Smooth muscle cell (in vitro differentiated cells): Measurements from ENCODE around the gene NDUFAF5. TPM values are rescaled to one million over a fixed set of nuclear protein-coding genes. Genes with fewer than 3 reads are reported as not detected.

Experiments
- DNase-seq: peaks from one replicate; lab custom pipeline; 2025; ENCODE audit not compliant: unreplicated experiment; lab: John Stamatoyannopoulos, UW
- H2AFZ ChIP-seq: fragments of 200-600 bp; sonication (generic); 2 replicates; pipeline ENCODE4 v1.6.0; 2016; ENCODE audit warnings: antibody characterized with exemption, low read depth, mild to moderate bottlenecking
- H3F3A ChIP-seq: fragments of 200-600 bp; sonication (generic); 2 replicates; pipeline ENCODE4 v1.6.0; 2017; ENCODE audit warnings: antibody characterized with exemption, low read depth
- H3K27ac ChIP-seq: fragments of 200-600 bp; sonication (generic); 2 replicates; pipeline ENCODE4 v1.5.1; 2016; ENCODE audit warnings: low read depth, mild to moderate bottlenecking
- H3K27me3 ChIP-seq: fragments of 200-600 bp; sonication (generic); 2 replicates; pipeline ENCODE4 v1.6.1; 2016; ENCODE audit warnings: low read depth, mild to moderate bottlenecking
- H3K36me3 ChIP-seq: fragments of 200-600 bp; sonication (generic); 2 replicates; pipeline ENCODE4 v1.5.1; 2016; ENCODE audit warnings: low read depth
- H3K4me1 ChIP-seq: fragments of 200-600 bp; sonication (generic); 2 replicates; pipeline ENCODE4 v1.5.1; 2016; ENCODE audit warnings: low read depth
- H3K4me2 ChIP-seq: fragments of 200-600 bp; sonication (generic); 2 replicates; pipeline ENCODE4 v1.6.0; 2016; ENCODE audit warnings: mild to moderate bottlenecking
- H3K4me3 ChIP-seq: fragments of 200-600 bp; sonication (generic); 2 replicates; pipeline ENCODE4 v1.5.1; 2016; ENCODE audit warnings: mild to moderate bottlenecking
- H3K79me2 ChIP-seq: fragments of 200-600 bp; sonication (generic); 2 replicates; pipeline ENCODE4 v1.6.0; 2016; ENCODE audit warnings: low read depth, mild to moderate bottlenecking
- H3K9ac ChIP-seq: fragments of 200-600 bp; sonication (generic); 2 replicates; pipeline ENCODE4 v1.6.0; 2016; ENCODE audit warnings: low read depth
- H3K9me3 ChIP-seq: fragments of 200-600 bp; sonication (generic); replicated peaks from 2 replicates; pipeline ENCODE4 v1.5.1; 2016; ENCODE audit warnings: low read depth
- H4K20me1 ChIP-seq: fragments of 200-600 bp; sonication (generic); 2 replicates; pipeline ENCODE4 v1.6.0; 2016; ENCODE audit warnings: low read depth
- WGBS: methylation state at CpG from one replicate; pipeline ENCODE4 v1.1.7; 2016; ENCODE audit warnings: low lambda C conversion rate; 5-methylcytosine and 5-hydroxymethylcytosine counted together
- polyA plus RNA-seq: library from polyadenylated mRNA; unstranded; fragments of >200 nt; fragmentation: Nextera tagmentation; extraction: Ambion mirVana; gene quantifications from 2 replicates; pipeline ENCODE4 v1.2.1, GENCODE V29; 2016
- total RNA-seq: library from RNA; depleted of rRNA; stranded (reverse); fragments of >200 nt; gene quantifications from 2 replicates; pipeline ENCODE4 v1.2.3, GENCODE V29; 2014
- TF ChIP-seq, protein P1 (sequence below): fragments of 200-600 bp; sonication (generic); IDR thresholded peaks from 2 replicates; pipeline ENCODE4 v1.5.1; 2017; ENCODE audit warnings: borderline replicate concordance, mild to moderate bottlenecking, antibody characterized with exemption; ENCODE audit not compliant: insufficient read depth, poor library complexity, severe bottlenecking

NDUFAF5 gene
- total and polyA plus RNA-seq, 2 experiments from 2014 or later = 15.1 to 23.7 TPM

DNA sequence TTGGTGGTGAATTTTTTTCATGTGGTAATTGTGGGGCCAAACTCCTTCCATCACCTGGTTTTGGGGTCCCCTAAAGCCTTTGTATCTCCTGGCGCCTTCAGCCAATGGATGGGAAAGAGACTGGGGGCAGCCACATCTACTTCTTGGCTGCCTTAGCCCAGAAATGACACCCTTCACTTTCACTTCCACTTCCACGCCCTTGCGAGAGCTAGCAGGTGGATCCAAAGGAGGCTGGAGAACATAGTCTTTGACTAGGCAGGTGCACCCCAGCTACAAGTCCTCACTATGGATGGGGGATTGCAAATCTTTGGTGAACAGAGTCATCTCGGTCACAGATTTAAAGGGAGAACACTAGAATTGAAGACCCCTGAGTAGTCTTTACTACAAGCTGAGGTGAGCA is 70.8 kb downstream of the NDUFAF5 start:
- Histone ChIP-seq H3K79me2 (no peaks in the 10 kb centered on the region), H4K20me1 (no peaks in the 10 kb centered on the region), H3K4me2 (no peak overlapping the region), H3K27me3 (no peaks in the 10 kb centered on the region), H3K27ac (no peak overlapping the region), H3K4me1 (no peaks in the 10 kb centered on the region), H3K9me3 (no peaks in the 10 kb centered on the region), H2AFZ (no peak overlapping the region), H3K4me3 (no peak overlapping the region), H3F3A (no peaks in the 10 kb centered on the region), H3K36me3 (no peaks in the 10 kb centered on the region), H3K9ac (no peak overlapping the region)
- WGBS = 92% methylated on average over 4 of the region's 4 CpGs
- DNase-seq = no peak
- TF ChIP-seq, protein P1, sequence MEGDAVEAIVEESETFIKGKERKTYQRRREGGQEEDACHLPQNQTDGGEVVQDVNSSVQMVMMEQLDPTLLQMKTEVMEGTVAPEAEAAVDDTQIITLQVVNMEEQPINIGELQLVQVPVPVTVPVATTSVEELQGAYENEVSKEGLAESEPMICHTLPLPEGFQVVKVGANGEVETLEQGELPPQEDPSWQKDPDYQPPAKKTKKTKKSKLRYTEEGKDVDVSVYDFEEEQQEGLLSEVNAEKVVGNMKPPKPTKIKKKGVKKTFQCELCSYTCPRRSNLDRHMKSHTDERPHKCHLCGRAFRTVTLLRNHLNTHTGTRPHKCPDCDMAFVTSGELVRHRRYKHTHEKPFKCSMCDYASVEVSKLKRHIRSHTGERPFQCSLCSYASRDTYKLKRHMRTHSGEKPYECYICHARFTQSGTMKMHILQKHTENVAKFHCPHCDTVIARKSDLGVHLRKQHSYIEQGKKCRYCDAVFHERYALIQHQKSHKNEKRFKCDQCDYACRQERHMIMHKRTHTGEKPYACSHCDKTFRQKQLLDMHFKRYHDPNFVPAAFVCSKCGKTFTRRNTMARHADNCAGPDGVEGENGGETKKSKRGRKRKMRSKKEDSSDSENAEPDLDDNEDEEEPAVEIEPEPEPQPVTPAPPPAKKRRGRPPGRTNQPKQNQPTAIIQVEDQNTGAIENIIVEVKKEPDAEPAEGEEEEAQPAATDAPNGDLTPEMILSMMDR = no peak

DNA sequence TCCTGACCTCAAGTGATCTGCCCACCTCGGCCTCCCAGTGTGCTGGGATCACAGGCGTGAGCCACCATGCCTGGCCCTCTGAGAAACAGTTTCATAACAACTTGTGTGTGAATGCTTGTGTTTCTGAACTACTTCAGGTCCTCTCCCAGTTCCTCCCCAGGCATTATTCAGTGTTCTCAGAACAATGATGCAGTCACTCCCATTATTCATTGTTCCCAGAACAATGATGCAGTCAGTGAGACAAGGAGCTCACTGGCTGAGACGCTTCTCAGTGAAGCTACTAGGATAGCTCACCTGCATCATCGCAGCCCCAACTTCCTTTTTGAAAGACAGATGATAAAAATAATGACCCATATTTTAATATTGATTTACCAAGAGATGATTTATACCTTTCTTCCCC is 71.5 kb downstream of the NDUFAF5 start:
- no peaks in the 10 kb centered on the region for H3K79me2 ChIP-seq
- no peaks in the 10 kb centered on the region for H3K9me3 ChIP-seq
- no peaks in the 10 kb centered on the region for H3F3A ChIP-seq
- no peaks in the 10 kb centered on the region for H4K20me1 ChIP-seq
- no peaks in the 10 kb centered on the region for H3K36me3 ChIP-seq
- TF ChIP-seq, protein P1 = no peak
- WGBS = 84% methylated on average over 4 of the region's 4 CpGs
- no peaks in the 10 kb centered on the region for H3K27me3 ChIP-seq
- no peak overlapping the region for H3K4me3 ChIP-seq
- no peak overlapping the region for H3K9ac ChIP-seq
- H3K27ac ChIP-seq = no peak overlapping the region
- H2AFZ ChIP-seq = no peak overlapping the region
- no peak for DNase-seq
- no peak overlapping the region for H3K4me2 ChIP-seq
- H3K4me1 ChIP-seq = no peaks in the 10 kb centered on the region

DNA sequence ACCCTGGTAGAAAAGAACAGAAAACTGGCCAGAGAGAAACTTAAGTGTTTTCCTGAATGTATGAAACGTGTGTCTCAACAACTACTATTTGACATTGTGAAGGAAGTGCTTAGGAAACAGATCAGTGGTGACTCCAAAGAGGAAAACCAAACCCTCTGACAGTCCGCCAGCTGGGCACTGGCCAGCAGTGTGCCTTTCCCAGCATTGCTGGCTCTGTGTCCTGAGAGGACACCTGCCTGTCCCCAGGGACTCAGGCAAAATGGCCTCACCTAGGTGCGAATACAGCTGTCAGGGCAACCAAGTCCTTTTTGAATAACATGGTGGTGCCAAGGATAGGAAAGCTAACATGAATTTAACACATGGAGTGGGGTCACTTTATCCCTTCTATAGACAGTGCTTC is 72.5 kb downstream of the NDUFAF5 start:
- Histone ChIP-seq H3K36me3 (no peaks in the 10 kb centered on the region), H3K9ac (no peak overlapping the region), H3F3A (no peaks in the 10 kb centered on the region), H3K4me3 (no peak overlapping the region), H4K20me1 (no peaks in the 10 kb centered on the region), H2AFZ (no peak overlapping the region), H3K27me3 (no peaks in the 10 kb centered on the region), H3K4me2 (no peak overlapping the region), H3K4me1 (no peaks in the 10 kb centered on the region), H3K9me3 (no peaks in the 10 kb centered on the region), H3K27ac (no peak overlapping the region), H3K79me2 (no peaks in the 10 kb centered on the region)
- TF ChIP-seq, protein P1 = no peak
- no peak for DNase-seq
- WGBS = 92% methylated on average over 3 of the region's 3 CpGs

DNA sequence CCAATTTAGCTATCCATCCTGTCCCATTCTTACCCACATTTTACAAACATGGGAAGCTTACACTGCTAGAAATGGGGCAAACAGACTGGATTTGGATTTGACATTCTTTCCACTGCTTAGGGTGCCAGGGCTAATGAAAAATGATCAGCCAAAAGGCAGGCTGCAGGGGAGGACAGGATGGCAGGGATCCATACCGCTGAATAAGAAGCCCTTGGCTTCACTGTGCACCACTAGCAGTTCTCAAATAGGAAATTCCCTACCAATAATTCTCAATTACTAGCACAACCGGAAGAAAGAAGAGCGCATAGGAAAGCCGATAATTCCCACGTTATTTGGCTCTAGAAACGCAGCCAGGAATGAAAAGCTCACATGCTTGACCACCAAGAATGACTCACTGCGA is 73.1 kb downstream of the NDUFAF5 start:
- TF ChIP-seq, protein P1 = no peak
- no peak for DNase-seq
- Histone ChIP-seq H2AFZ (no peak overlapping the region), H3K9me3 (no peaks in the 10 kb centered on the region), H3K9ac (no peak overlapping the region), H4K20me1 (no peaks in the 10 kb centered on the region), H3K36me3 (no peaks in the 10 kb centered on the region), H3K27me3 (no peaks in the 10 kb centered on the region), H3K4me1 (no peaks in the 10 kb centered on the region), H3K27ac (no peak overlapping the region), H3F3A (no peaks in the 10 kb centered on the region), H3K4me2 (no peak overlapping the region), H3K4me3 (no peak overlapping the region), H3K79me2 (no peaks in the 10 kb centered on the region)
- WGBS = 93% methylated on average over 7 of the region's 7 CpGs
